K562 (cell line): Measurements from ENCODE around the gene TOR3A. TPM values are rescaled to one million over a fixed set of nuclear protein-coding genes. Genes with fewer than 3 reads are reported as not detected.

Experiments
- CEBPB ChIP-seq: fragments of 450-650 bp; IDR thresholded peaks from 2 replicates; pipeline ENCODE4 v1.6.1; 2016; ENCODE audit warnings: missing genetic modification characterization, missing compliant biosample characterization
- FOXK1 ChIP-seq: sonication (generic); formaldehyde crosslinking; IDR thresholded peaks from 2 replicates; pipeline ENCODE4 v1.8.0; 2022; ENCODE audit warnings: missing genetic modification reagents, mild to moderate bottlenecking, borderline replicate concordance
- GABPB1 ChIP-seq: sonication (generic); formaldehyde crosslinking; IDR thresholded peaks from 2 replicates; pipeline ENCODE4 v1.8.0; 2022; ENCODE audit warnings: mild to moderate bottlenecking, missing genetic modification reagents
- L3MBTL2 ChIP-seq: fragments of 450-650 bp; IDR thresholded peaks from 2 replicates; pipeline ENCODE4 v1.6.1; 2016; ENCODE audit warnings: mild to moderate bottlenecking, moderate library complexity
- MECOM ChIP-seq: fragments of 250-450 bp; sonication (Bioruptor Pico); IDR thresholded peaks from 2 replicates; pipeline ENCODE4 v1.8.0; 2022; ENCODE audit warnings: inconsistent platforms
- MNT ChIP-seq, 2 experiments: fragments of 450-650 bp; conservative IDR thresholded peaks; 2 replicates each; pipeline ENCODE4 v1.6.1; 2017; ENCODE audit warnings: mild to moderate bottlenecking in 2 of 2, moderate library complexity in 2 of 2
- MXI1 ChIP-seq: IDR thresholded peaks from 2 replicates; pipeline ENCODE4 v1.6.1; 2011; ENCODE audit warnings: low read depth, mild to moderate bottlenecking, improper control_type of control experiment, low read length
- NFYB ChIP-seq: IDR thresholded peaks from 2 replicates; pipeline ENCODE4 v1.6.1; 2011; ENCODE audit warnings: mild to moderate bottlenecking, moderate library complexity; ENCODE audit not compliant: insufficient read length; ENCODE audit errors: extremely low read depth
- RAD51 ChIP-seq: fragments of 450-650 bp; IDR thresholded peaks from 2 replicates; pipeline ENCODE4 v1.7.1; 2016; ENCODE audit warnings: low read depth, mild to moderate bottlenecking, borderline replicate concordance
- RBM34 ChIP-seq: fragments of 200-400 bp; formaldehyde crosslinking; IDR thresholded peaks from 2 replicates; pipeline ENCODE4 v1.6.1; 2018; ENCODE audit warnings: low read length, borderline replicate concordance; ENCODE audit not compliant: insufficient read depth
- RCOR1 ChIP-seq, 2 experiments: IDR thresholded peaks; 2 replicates each; pipeline ENCODE4 v1.6.1; 2012; ENCODE audit warnings: low read depth in 2 of 2, low read length in 2 of 2, borderline replicate concordance in 1 of 2, improper control_type of control experiment in 1 of 2
- SMAD4 ChIP-seq: fragments of 250-450 bp; sonication (Bioruptor Pico); conservative IDR thresholded peaks from 2 replicates; pipeline ENCODE4 v1.8.0; 2021; ENCODE audit warnings: inconsistent platforms, mild to moderate bottlenecking, moderate library complexity
- SMARCE1 ChIP-seq: fragments of 450-650 bp; IDR thresholded peaks from 2 replicates; pipeline ENCODE4 v1.7.1; 2016; ENCODE audit warnings: mild to moderate bottlenecking
- ZNF324 ChIP-seq: fragments of 250-450 bp; sonication (Bioruptor Pico); IDR thresholded peaks from 2 replicates; pipeline ENCODE4 v1.4.0; 2020; ENCODE audit warnings: mild to moderate bottlenecking
- ZNF512 ChIP-seq: IDR thresholded peaks from 2 replicates; pipeline ENCODE4 v1.6.1; 2016; ENCODE audit warnings: missing genetic modification characterization, missing compliant biosample characterization
- ZNF778 ChIP-seq: fragments of 450-650 bp; formaldehyde crosslinking; IDR thresholded peaks from 2 replicates; pipeline ENCODE4 v1.4.0; 2020; ENCODE audit warnings: mild to moderate bottlenecking, moderate library complexity
- polyA plus RNA-seq, 8 experiments: library from polyadenylated mRNA; depleted of rRNA in 4 of 8; stranded (reverse) in 5 of 8; unstranded in 3 of 8; fragments of >200 nt; fragmentation: Nextera tagmentation in 2 of 8; fragmentation: Illumina TruSeq in 1 of 8; extraction: Ambion mirVana in 2 of 8; extraction: Trizol in 1 of 8; gene quantifications; 2 replicates each; pipeline versions ENCODE4 v1.2.1 to v1.2.3, GENCODE V29; 2011 to 2014; ENCODE audit warnings: inconsistent platforms in 1 of 8, missing spikeins in 1 of 8
- total RNA-seq, 7 experiments: library from RNA; depleted of rRNA in 6 of 7; stranded (reverse); fragments of >200 nt in 6 of 7; fragmentation: Illumina TruSeq in 2 of 7; extraction: Trizol in 2 of 7; gene quantifications; 2 replicates each; pipeline versions ENCODE4 v1.2.1 to v1.2.3, GENCODE V29; 2011 to 2021; ENCODE audit warnings: low replicate concordance in 1 of 7
- TF ChIP-seq, protein P1 (sequence below): sonication (generic); formaldehyde crosslinking; IDR thresholded peaks from 2 replicates; pipeline ENCODE4 v1.8.0; 2022; ENCODE audit warnings: mild to moderate bottlenecking, missing genetic modification reagents, borderline replicate concordance
- TF ChIP-seq, protein P2 (sequence below): sonication (generic); formaldehyde crosslinking; IDR thresholded peaks from 2 replicates; pipeline ENCODE4 v1.8.1; 2022; ENCODE audit warnings: missing genetic modification reagents

The TOR3A gene
- total and polyA plus RNA-seq, 9 of the 15 experiments (the other 6 are each of a cell fraction or from before 2014, with no cell fraction given), result 7.9 to 94.5 (median 39.7) TPM

DNA sequence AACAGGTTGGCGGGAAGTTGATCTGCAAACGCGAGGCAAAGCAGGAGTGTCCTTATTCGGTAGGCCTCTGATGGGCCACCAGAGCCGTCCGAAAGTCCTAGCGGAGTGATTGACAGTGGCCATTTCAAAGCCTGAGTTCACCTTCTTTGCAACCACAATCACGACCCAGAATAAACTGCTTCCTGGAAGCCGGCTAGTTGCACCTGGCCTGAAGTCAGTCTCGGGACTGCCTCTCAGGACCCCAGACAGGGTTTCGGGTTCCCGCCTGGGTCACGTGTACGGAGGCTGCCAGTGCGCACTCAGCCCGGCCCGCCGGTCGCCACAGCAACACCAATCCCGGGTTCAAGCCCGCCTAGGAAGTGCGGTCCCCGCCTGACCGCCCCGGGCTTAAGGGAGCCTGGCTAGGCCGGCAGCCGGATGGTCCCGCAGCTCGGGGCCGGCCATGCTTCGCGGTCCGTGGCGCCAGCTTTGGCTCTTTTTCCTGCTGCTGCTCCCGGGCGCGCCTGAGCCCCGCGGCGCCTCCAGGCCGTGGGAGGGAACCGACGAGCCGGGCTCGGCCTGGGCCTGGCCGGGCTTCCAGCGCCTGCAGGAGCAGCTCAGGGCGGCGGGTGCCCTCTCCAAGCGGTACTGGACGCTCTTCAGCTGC, at the start of gene TOR3A (continued):
- TF ChIP-seq, protein P1, sequence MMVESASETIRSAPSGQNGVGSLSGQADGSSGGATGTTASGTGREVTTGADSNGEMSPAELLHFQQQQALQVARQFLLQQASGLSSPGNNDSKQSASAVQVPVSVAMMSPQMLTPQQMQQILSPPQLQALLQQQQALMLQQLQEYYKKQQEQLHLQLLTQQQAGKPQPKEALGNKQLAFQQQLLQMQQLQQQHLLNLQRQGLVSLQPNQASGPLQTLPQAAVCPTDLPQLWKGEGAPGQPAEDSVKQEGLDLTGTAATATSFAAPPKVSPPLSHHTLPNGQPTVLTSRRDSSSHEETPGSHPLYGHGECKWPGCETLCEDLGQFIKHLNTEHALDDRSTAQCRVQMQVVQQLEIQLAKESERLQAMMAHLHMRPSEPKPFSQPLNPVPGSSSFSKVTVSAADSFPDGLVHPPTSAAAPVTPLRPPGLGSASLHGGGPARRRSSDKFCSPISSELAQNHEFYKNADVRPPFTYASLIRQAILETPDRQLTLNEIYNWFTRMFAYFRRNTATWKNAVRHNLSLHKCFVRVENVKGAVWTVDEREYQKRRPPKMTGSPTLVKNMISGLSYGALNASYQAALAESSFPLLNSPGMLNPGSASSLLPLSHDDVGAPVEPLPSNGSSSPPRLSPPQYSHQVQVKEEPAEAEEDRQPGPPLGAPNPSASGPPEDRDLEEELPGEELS (CRISPR knock-in tag), result peak; percentile 85; the same call in 1 of the 2 replicates
- TF ChIP-seq L3MBTL2 (peak; percentile 96), FOXK1 (peak; percentile 20; the same call in 1 of the 2 replicates), RAD51 (peak; percentile 95), NFYB (peak; percentile 72), ZNF324 (CRISPR knock-in tag) (no peak), SMARCE1 (no peak), CEBPB (tag) (no peak), SMAD4 (CRISPR knock-in tag) (peak; percentile 53), MECOM (CRISPR knock-in tag) (no peak), ZNF512 (tag) (no peak), RCOR1 (IDR thresholded peaks at IDR 0.05; ENCODE audit: borderline replicate concordance in 1 of 2, low read depth in 2 of 2, low read length in 2 of 2) (peak in 1 of 2 experiments; percentile 84; a peak in 1 of 4 replicates), ZNF778 (CRISPR knock-in tag) (no peak), RBM34 (0 out of 2 replicates have a peak, but pooled peaks have one; percentile 36), GABPB1 (CRISPR knock-in tag) (peak; percentile 81), MNT (conservative IDR thresholded peaks at IDR 0.05) (peak; percentile 64 to 84), MXI1 (peak; percentile 83)
- TF ChIP-seq, protein P2, sequence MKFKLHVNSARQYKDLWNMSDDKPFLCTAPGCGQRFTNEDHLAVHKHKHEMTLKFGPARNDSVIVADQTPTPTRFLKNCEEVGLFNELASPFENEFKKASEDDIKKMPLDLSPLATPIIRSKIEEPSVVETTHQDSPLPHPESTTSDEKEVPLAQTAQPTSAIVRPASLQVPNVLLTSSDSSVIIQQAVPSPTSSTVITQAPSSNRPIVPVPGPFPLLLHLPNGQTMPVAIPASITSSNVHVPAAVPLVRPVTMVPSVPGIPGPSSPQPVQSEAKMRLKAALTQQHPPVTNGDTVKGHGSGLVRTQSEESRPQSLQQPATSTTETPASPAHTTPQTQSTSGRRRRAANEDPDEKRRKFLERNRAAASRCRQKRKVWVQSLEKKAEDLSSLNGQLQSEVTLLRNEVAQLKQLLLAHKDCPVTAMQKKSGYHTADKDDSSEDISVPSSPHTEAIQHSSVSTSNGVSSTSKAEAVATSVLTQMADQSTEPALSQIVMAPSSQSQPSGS (CRISPR knock-in tag), result 0 out of 2 replicates have a peak, but pooled peaks have one; percentile 61
